GM12878 (cell line): ENCODE measurements around the gene ERBB3. TPM values are rescaled to one million over a fixed set of nuclear protein-coding genes. Genes with fewer than 3 reads are reported as not detected.

Experiments used
- ATAC-seq: fragments of 200-7000 bp; cut with Tn5 transposase; 3 replicates; pipeline ENCODE4 v1.9.1; 2020; ENCODE audit warnings: mild to moderate bottlenecking, moderate library complexity
- BruUV-seq: library from RNA; stranded (reverse); fragments of 400-500 nt; replicated peaks from 2 replicates; lab custom pipeline; 2021; lab: Mats Ljungman, UMichigan
- CTCF ChIA-PET: fragments of 300-600 bp; sonication (Branson Sonifier 250); formaldehyde crosslinking; extraction: SDS; loops from one replicate; lab custom pipeline; 2021; ENCODE audit warnings: inconsistent platforms; lab: Yijun Ruan, JAX
- POLR2A ChIA-PET: fragments of 350-600 bp; formaldehyde crosslinking; extraction: SDS; loops from one replicate; lab custom pipeline; 2021; ENCODE audit warnings: inconsistent platforms; lab: Charles Lee
- RAD21 ChIA-PET: fragments of 300-600 bp; sonication (Branson Sonifier 250); formaldehyde crosslinking; loops from one replicate; lab custom pipeline; 2023; ENCODE audit warnings: antibody characterized with exemption; ENCODE audit not compliant: unreplicated experiment; lab: Charles Lee
- SMC1A ChIA-PET: fragments of 300-600 bp; sonication (Branson Sonifier 250); formaldehyde crosslinking; loops from one replicate; lab custom pipeline; 2023; ENCODE audit not compliant: unreplicated experiment, uncharacterized antibody; lab: Charles Lee
- DNase-seq: peaks from one replicate; pipeline ENCODE4 v3.0.0-alpha.2; 2011; ENCODE audit warnings: low read depth, low spot score
- FAIRE-seq: peaks from 3 replicates; lab custom pipeline; 2011; peaks lifted over from hg19 to GRCh38; lab: Jason Lieb, UNC
- H2AFZ ChIP-seq: 2 replicates; pipeline ENCODE4 v1.6.0; 2011; ENCODE audit warnings: low read depth, low read length, control low read depth; ENCODE audit not compliant: control insufficient read depth
- H3K27ac ChIP-seq: 2 replicates; pipeline ENCODE4 v1.5.1; 2011; ENCODE audit warnings: control low read depth; ENCODE audit not compliant: control insufficient read depth, insufficient read depth
- H3K27me3 ChIP-seq, 2 experiments: replicated peaks in 1 of 2; 2 replicates each; pipeline versions ENCODE4 v1.6.0 to v1.6.1; 2011; ENCODE audit warnings: low read length in 1 of 2; ENCODE audit not compliant: control insufficient read depth in 2 of 2, insufficient read depth in 2 of 2
- H3K36me3 ChIP-seq, 2 experiments: 2 replicates each; pipeline ENCODE4 v1.5.1; 2011; ENCODE audit warnings: low read length in 1 of 2; ENCODE audit not compliant: control insufficient read depth in 2 of 2, insufficient read depth in 2 of 2
- H3K4me1 ChIP-seq: 2 replicates; pipeline ENCODE4 v1.6.1; 2011; ENCODE audit warnings: mild to moderate bottlenecking, low read length, moderate library complexity, mixed read lengths; ENCODE audit not compliant: control insufficient read depth, insufficient read depth
- H3K4me2 ChIP-seq: 2 replicates; pipeline ENCODE4 v1.6.0; 2011; ENCODE audit warnings: control low read depth; ENCODE audit not compliant: control insufficient read depth, insufficient read depth
- H3K4me3 ChIP-seq: fragments of 200-600 bp; sonication (generic); 2 replicates; pipeline ENCODE4 v1.5.1; 2016
- H3K79me2 ChIP-seq: 2 replicates; pipeline ENCODE4 v1.6.0; 2011; ENCODE audit warnings: low read length; ENCODE audit not compliant: control insufficient read depth, insufficient read depth
- H3K9ac ChIP-seq: 2 replicates; pipeline ENCODE4 v1.8.0; 2011; ENCODE audit warnings: low read length, control low read depth, mixed read lengths; ENCODE audit not compliant: control insufficient read depth, insufficient read depth
- H3K9me3 ChIP-seq: replicated peaks from 3 replicates; pipeline ENCODE4 v1.5.1; 2011; ENCODE audit warnings: mild to moderate bottlenecking, low read length; ENCODE audit not compliant: control insufficient read depth, insufficient read depth
- H4K20me1 ChIP-seq: 2 replicates; pipeline ENCODE4 v1.6.0; 2011; ENCODE audit not compliant: control insufficient read depth, insufficient read depth
- DPF2 ChIP-seq: fragments of 450-650 bp; IDR thresholded peaks from 2 replicates; pipeline ENCODE4 v1.6.1; 2017; ENCODE audit warnings: mild to moderate bottlenecking
- IRF4 ChIP-seq: IDR thresholded peaks from 2 replicates; pipeline ENCODE4 v1.6.1; 2011; ENCODE audit warnings: low read depth, low read length
- MYB ChIP-seq: fragments of 150-350 bp; IDR thresholded peaks from 2 replicates; pipeline ENCODE4 v1.6.1; 2014; ENCODE audit warnings: mild to moderate bottlenecking, low read depth, low read length, borderline replicate concordance
- MYC ChIP-seq: IDR thresholded peaks from 2 replicates; pipeline ENCODE4 v1.6.1; 2011; ENCODE audit warnings: mild to moderate bottlenecking, low read length, moderate library complexity, inconsistent platforms; ENCODE audit not compliant: insufficient read depth, insufficient replicate concordance, insufficient read length, severe bottlenecking
- NFIC ChIP-seq: IDR thresholded peaks from 2 replicates; pipeline ENCODE4 v1.6.1; 2012; ENCODE audit warnings: low read depth, mild to moderate bottlenecking, inconsistent platforms, low read length, moderate library complexity
- PRDM15 ChIP-seq: fragments of 450-650 bp; formaldehyde crosslinking; IDR thresholded peaks from 2 replicates; pipeline ENCODE4 v1.4.0; 2020; ENCODE audit warnings: mild to moderate bottlenecking, moderate library complexity
- SIN3A ChIP-seq: IDR thresholded peaks from 2 replicates; pipeline ENCODE4 v1.6.1; 2012; ENCODE audit warnings: low read depth, low read length, improper control_type of control experiment
- SMAD1 ChIP-seq: fragments of 450-650 bp; IDR thresholded peaks from 2 replicates; pipeline ENCODE4 v1.6.1; 2018; ENCODE audit warnings: mild to moderate bottlenecking, low read depth; ENCODE audit not compliant: partially characterized antibody
- SMAD5 ChIP-seq: IDR thresholded peaks from 2 replicates; pipeline ENCODE4 v1.6.1; 2016; ENCODE audit warnings: antibody characterized with exemption, low read depth
- ZBED1 ChIP-seq: IDR thresholded peaks from 2 replicates; pipeline ENCODE4 v1.6.1; 2016; ENCODE audit warnings: borderline replicate concordance
- ZNF274 ChIP-seq: IDR thresholded peaks from one replicate; pipeline ENCODE4 v1.8.0; 2011; ENCODE audit not compliant: insufficient read length, insufficient read depth
- ZNF592 ChIP-seq: fragments of 450-650 bp; IDR thresholded peaks from 2 replicates; pipeline ENCODE4 v1.6.1; 2017; ENCODE audit warnings: mild to moderate bottlenecking, moderate library complexity
- WGBS: methylation state at CpG from one replicate; pipeline ENCODE4 v1.1.6; 2016; ENCODE audit warnings: low lambda C conversion rate; ENCODE audit not compliant: insufficient replicate concordance, insufficient coverage; ENCODE audit errors: missing lambda C conversion rate; 5-methylcytosine and 5-hydroxymethylcytosine counted together
- in situ Hi-C: fragments of 300-500 bp; cut with MboI; formaldehyde crosslinking; loops from 9 replicates; pipeline ENCODE4 v1.14.3; 2018; ENCODE audit warnings: mixed read lengths
- intact Hi-C: fragments of 100-400 bp; cut with micrococcal nuclease; formaldehyde crosslinking; loops from one replicate; pipeline ENCODE4 v1.14.2; 2022; ENCODE audit not compliant: unreplicated experiment
- polyA plus RNA-seq, 11 experiments: library from polyadenylated mRNA; depleted of rRNA in 4 of 11; unstranded in 6 of 11; stranded (reverse) in 5 of 11; fragments of >200 nt; fragmentation: Nextera tagmentation in 4 of 11; fragmentation: Illumina TruSeq in 1 of 11; extraction: Ambion mirVana in 4 of 11; extraction: Trizol in 1 of 11; gene quantifications; 1 replicate in 1 of 11; 2 replicates in 10 of 11; pipeline versions ENCODE4 v1.2.1 to v1.2.3, GENCODE V29; 2011 to 2016; ENCODE audit warnings: inconsistent platforms in 2 of 11, missing spikeins in 2 of 11, low read depth in 1 of 11
- total RNA-seq, 4 experiments: library from RNA; depleted of rRNA in 3 of 4; stranded (reverse); fragments of >200 nt in 3 of 4; fragmentation: Illumina TruSeq in 1 of 4; extraction: Trizol in 1 of 4; gene quantifications; 2 replicates each; pipeline versions ENCODE4 v1.2.1 to v1.2.3, GENCODE V29; 2013 to 2021

Gene ERBB3
- total and polyA plus RNA-seq, 10 of the 15 experiments (the other 5 are each of a cell fraction or from before 2014, with no cell fraction given): 0.03 to 0.72 (median 0.04) TPM; not detected in 5

GRCh38 chr12:56071648-56072047 is 8.3 kb upstream of the ERBB3 start:
- no peaks in the 10 kb centered on the region for H3K27me3 ChIP-seq
- no peak overlapping the region for H3K9ac ChIP-seq
- POLR2A ChIA-PET: no interaction called here
- no peaks in the 10 kb centered on the region for H3K9me3 ChIP-seq
- DNase-seq (no peak), ATAC-seq (no peak), FAIRE-seq (no peak)
- no TSS peak for BruUV-seq
- no peak overlapping the region for H3K4me2 ChIP-seq
- no peak overlapping the region for H3K27ac ChIP-seq
- no peaks in the 10 kb centered on the region for H3K4me1 ChIP-seq
- in situ Hi-C loops: no loop called here
- SMC1A ChIA-PET: interaction anchor here (0.6 kb wide), 1 partner anchor 167 kb away, joined by 3 read pairs; no protein-coding TSS in a partner anchor
- TF ChIP-seq MYB: no peak
- no peak for TF ChIP-seq ZNF274
- no peak for TF ChIP-seq ZNF592
- no peak for TF ChIP-seq DPF2
- no peak for TF ChIP-seq MYC
- TF ChIP-seq IRF4: no peak
- TF ChIP-seq SMAD5: no peak
- no peak for TF ChIP-seq SMAD1
- TF ChIP-seq ZBED1: no peak
- TF ChIP-seq SIN3A: no peak
- TF ChIP-seq PRDM15 (CRISPR knock-in tag): no peak
- TF ChIP-seq NFIC: no peak
- intact Hi-C loops: no loop called here
- H2AFZ ChIP-seq: no peak overlapping the region
- CTCF ChIA-PET: interaction anchor here (0.6 to 0.7 kb wide), 2 partner anchors 11 to 226 kb away, joined by 3 read pairs; no protein-coding TSS in a partner anchor
- 81% methylated on average over 4 of the region's 4 CpGs for WGBS
- H3K36me3 ChIP-seq: no peaks in the 10 kb centered on the region
- H4K20me1 ChIP-seq: no peaks in the 10 kb centered on the region
- RAD21 ChIA-PET: no interaction called here
- no peak overlapping the region for H3K4me3 ChIP-seq
- no peaks in the 10 kb centered on the region for H3K79me2 ChIP-seq
